HCT116 (cell line): ENCODE measurements around the gene HAPSTR1. TPM values are rescaled to one million over a fixed set of nuclear protein-coding genes. Genes with fewer than 3 reads are reported as not detected.

Experiments used
- ATAC-seq: fragments of 200-7000 bp; cut with Tn5 transposase; 2 replicates; pipeline ENCODE4 v1.9.1; 2020; ENCODE audit warnings: mild to moderate bottlenecking, moderate library complexity
- BruUV-seq: library from RNA; stranded (reverse); fragments of 400-500 nt; replicated peaks from 2 replicates; lab custom pipeline; 2021; lab: Mats Ljungman, UMichigan
- CTCF ChIA-PET: fragments of 300-600 bp; sonication (Branson Sonifier 250); formaldehyde crosslinking; loops from one replicate; lab custom pipeline; 2021; ENCODE audit warnings: antibody characterized with exemption; lab: Charles Lee
- POLR2A ChIA-PET: fragments of 300-600, 350-600 bp; sonication (Branson Sonifier 250); formaldehyde crosslinking; loops from one replicate; lab custom pipeline; 2021; ENCODE audit warnings: antibody characterized with exemption; lab: Charles Lee
- RAD21 ChIA-PET, 2 experiments: fragments of 300-600 bp; sonication (Branson Sonifier 250); formaldehyde crosslinking; loops; one replicate each; lab custom pipeline; 2023; ENCODE audit warnings: low total read pairs in 2 of 2; ENCODE audit not compliant: uncharacterized antibody in 2 of 2, unreplicated experiment in 2 of 2, low non-redundant PET in 1 of 2; lab: Charles Lee
- DNase-seq: peaks from one replicate; pipeline ENCODE4 v3.0.0-alpha.2; 2010; ENCODE audit warnings: low read depth, low spot score
- H2AFZ ChIP-seq: fragments of 200-600 bp; shearing (Covaris generic), sonication (generic); 2 replicates; pipeline ENCODE4 v1.6.1; 2017; ENCODE audit warnings: low read depth, mixed run types, mixed read lengths, antibody characterized with exemption, low read length; ENCODE audit not compliant: poor library complexity, severe bottlenecking
- H3K27ac ChIP-seq: 2 replicates; pipeline ENCODE4 v1.5.1; 2012; ENCODE audit warnings: low read depth, low read length
- H3K27me3 ChIP-seq: fragments of 200-600 bp; sonication (generic); 2 replicates; pipeline ENCODE4 v1.6.1; 2016; ENCODE audit warnings: mixed run types, low read length, mixed read lengths; ENCODE audit not compliant: insufficient read depth
- H3K36me3 ChIP-seq, 2 experiments: fragments of 200-500 bp in 1 of 2; fragments of 200-600 bp in 1 of 2; sonication (Bioruptor generic) in 1 of 2; sonication (generic) in 1 of 2; 2 replicates each; pipeline versions ENCODE4 v1.5.1 to v1.6.1; 2014 to 2016; ENCODE audit warnings: low read length in 2 of 2, inconsistent platforms in 1 of 2, mixed read lengths in 1 of 2, mixed run types in 1 of 2; ENCODE audit not compliant: insufficient read depth in 2 of 2, control insufficient read depth in 1 of 2
- H3K4me1 ChIP-seq, 2 experiments: fragments of 200-600 bp in 1 of 2; sonication (generic) in 1 of 2; 2 replicates each; pipeline versions ENCODE4 v1.5.1 to v1.6.1; 2012 to 2017; ENCODE audit warnings: low read length in 2 of 2, inconsistent platforms in 1 of 2, mild to moderate bottlenecking in 1 of 2, mixed read lengths in 1 of 2, mixed run types in 1 of 2, moderate library complexity in 1 of 2; ENCODE audit not compliant: insufficient read depth in 2 of 2, control insufficient read depth in 1 of 2
- H3K4me2 ChIP-seq: fragments of 200-600 bp; sonication (generic); 2 replicates; pipeline ENCODE4 v1.6.1; 2017; ENCODE audit warnings: mixed run types, low read length, mixed read lengths
- H3K4me3 ChIP-seq, 2 experiments: fragments of 200-600 bp in 1 of 2; sonication (generic) in 1 of 2; replicated peaks in 1 of 2; 2 replicates each; pipeline ENCODE4 v1.5.1; 2011 to 2016; ENCODE audit warnings: low read length in 2 of 2, control low read depth in 1 of 2, low read depth in 1 of 2, mild to moderate bottlenecking in 1 of 2, mixed read lengths in 1 of 2, mixed run types in 1 of 2
- H3K79me2 ChIP-seq: fragments of 200-600 bp; sonication (generic); 2 replicates; pipeline ENCODE4 v1.6.1; 2017; ENCODE audit warnings: mild to moderate bottlenecking, mixed run types, low read length, moderate library complexity, mixed read lengths; ENCODE audit not compliant: insufficient read depth
- H3K9ac ChIP-seq: fragments of 200-600 bp; sonication (generic); 2 replicates; pipeline ENCODE4 v1.6.1; 2016; ENCODE audit warnings: low read length, mixed read lengths
- H3K9me2 ChIP-seq: fragments of 200-600 bp; sonication (generic), shearing (Covaris generic); 2 replicates; pipeline ENCODE4 v1.6.1; 2017; ENCODE audit warnings: mixed run types, mild to moderate bottlenecking, moderate library complexity; ENCODE audit not compliant: insufficient read depth
- H3K9me3 ChIP-seq, 2 experiments: fragments of 200-500 bp in 1 of 2; fragments of 200-600 bp in 1 of 2; sonication (Bioruptor generic) in 1 of 2; sonication (generic) in 1 of 2; 2 replicates each; pipeline ENCODE4 v1.6.1; 2014 to 2017; ENCODE audit warnings: low read length in 2 of 2, mixed read lengths in 2 of 2, inconsistent platforms in 1 of 2, low read depth in 1 of 2, mild to moderate bottlenecking in 1 of 2, mixed run types in 1 of 2, moderate library complexity in 1 of 2; ENCODE audit not compliant: control insufficient read depth in 1 of 2, insufficient read depth in 1 of 2
- H4K20me1 ChIP-seq: fragments of 200-600 bp; sonication (generic), shearing (Covaris generic); 2 replicates; pipeline ENCODE4 v1.6.1; 2017; ENCODE audit warnings: mixed run types, mild to moderate bottlenecking, moderate library complexity; ENCODE audit not compliant: insufficient read depth
- CBX3 ChIP-seq: IDR thresholded peaks from 2 replicates; pipeline ENCODE4 v1.6.1; 2012; ENCODE audit warnings: low read depth
- CTCF ChIP-seq, 3 experiments: fragments of 200-600 bp in 1 of 3; sonication (generic) in 1 of 3; IDR thresholded peaks in 2 of 3; conservative IDR thresholded peaks in 1 of 3; 2 replicates each; pipeline ENCODE4 v1.5.1; 2012 to 2017; ENCODE audit warnings: low read depth in 2 of 3, low read length in 2 of 3, antibody characterized with exemption in 1 of 3, borderline replicate concordance in 1 of 3, control low read depth in 1 of 3, mild to moderate bottlenecking in 1 of 3, mixed read lengths in 1 of 3, mixed run types in 1 of 3, moderate library complexity in 1 of 3; ENCODE audit not compliant: insufficient read depth in 1 of 3
- EZH2phosphoT487 ChIP-seq: fragments of 200-600 bp; IDR thresholded peaks from 2 replicates; pipeline ENCODE4 v1.6.1; 2018; ENCODE audit warnings: antibody characterized with exemption, borderline replicate concordance
- RAD21 ChIP-seq: IDR thresholded peaks from 2 replicates; pipeline ENCODE4 v1.6.1; 2012; ENCODE audit warnings: low read depth, mild to moderate bottlenecking
- TCF7L2 ChIP-seq: IDR thresholded peaks from 2 replicates; pipeline ENCODE4 v1.7.0; 2011; ENCODE audit warnings: borderline replicate concordance, inconsistent platforms; ENCODE audit not compliant: insufficient read depth, insufficient read length; ENCODE audit errors: extremely low read depth
- intact Hi-C: fragments of 100-400 bp; cut with micrococcal nuclease; formaldehyde crosslinking; loops from 2 replicates; pipeline ENCODE4 v1.10.0; 2022
- total RNA-seq: library from RNA; stranded (reverse); gene quantifications from one replicate; pipeline ENCODE4 v1.2.1, GENCODE V29; 2021; ENCODE audit not compliant: unreplicated experiment

The HAPSTR1 gene
- total RNA-seq, 1 experiment from 2014 or later: 54.9 TPM

GRCh38 chr16:9124908-9125584, 33.6 kb downstream of the HAPSTR1 start:
- H3K79me2 ChIP-seq: peaks cover 49% of the 10 kb centered on the region
- ATAC-seq (no peak), DNase-seq (no peak)
- ChIA-PET POLR2A (interaction anchor here (0.9 to 1.6 kb wide), 2 partner anchors 34 to 46 kb away, joined by 3 to 6 read pairs; partner anchors contain the start of gene HAPSTR1), RAD21 (no interaction called here), CTCF (no interaction called here)
- no peaks in the 10 kb centered on the region for H3K27me3 ChIP-seq
- H2AFZ ChIP-seq: no peak overlapping the region
- peaks cover 7% of the 10 kb centered on the region; the same call in 1 of the 2 replicates for H4K20me1 ChIP-seq
- no peak overlapping the region for H3K27ac ChIP-seq
- H3K4me2 ChIP-seq: no peak overlapping the region
- no peak overlapping the region for H3K4me3 ChIP-seq
- H3K9me2 ChIP-seq: no peaks in the 10 kb centered on the region
- no peak for TF ChIP-seq CBX3
- peak; percentile 23 for TF ChIP-seq RAD21
- TF ChIP-seq CTCF (IDR thresholded peaks at IDR 0.05 in 2 of 3, conservative IDR thresholded peaks at IDR 0.05 in 1 of 3; ENCODE audit: borderline replicate concordance in 1 of 3, insufficient read depth in 1 of 3, low read depth in 2 of 3, low read length in 2 of 3): peak in 1 of 3 experiments; percentile 14; a peak in 1 of 6 replicates
- TF ChIP-seq TCF7L2: no peak
- no peak for TF ChIP-seq EZH2phosphoT487
- BruUV-seq: no TSS peak
- H3K9me3 ChIP-seq: no peaks in the 10 kb centered on the region
- H3K9ac ChIP-seq: no peak overlapping the region
- intact Hi-C loops: no loop called here
- peaks cover under 1 to 7% of the 10 kb centered on the region in 2 experiments; a peak in 1 of 4 replicates for H3K36me3 ChIP-seq
- peaks cover 43 to 70% of the 10 kb centered on the region in 2 experiments for H3K4me1 ChIP-seq
